CD8-positive, alpha-beta memory T cell (primary cell): Measurements from ENCODE around the gene ACKR2. TPM values are rescaled to one million over a fixed set of nuclear protein-coding genes. Genes with fewer than 3 reads are reported as not detected.
"Not testable (repeated sequence)": the region's sequence is repeated elsewhere in the genome, so short reads cannot be mapped to it uniquely, and the experiment has no call there.

Experiments
- CTCF ChIA-PET: fragments of 350-600 bp; sonication (Branson Sonifier 250); formaldehyde crosslinking; loops from one replicate; lab custom pipeline; 2021; ENCODE audit warnings: antibody characterized with exemption; lab: Charles Lee
- POLR2A ChIA-PET: fragments of 350-600 bp; sonication (Branson Sonifier 250); formaldehyde crosslinking; loops from one replicate; lab custom pipeline; 2021; ENCODE audit warnings: antibody characterized with exemption; lab: Charles Lee
- DNase-seq, 5 donors: peaks; one replicate each; pipeline versions ENCODE4 v3.0.0 to v3.0.0-alpha.2; 2020 to 2022; ENCODE audit warnings: mixed read lengths in 1 of 5
- H3K27ac ChIP-seq: one replicate; pipeline ENCODE4 v1.7.0; 2013; ENCODE audit warnings: low read depth, mild to moderate bottlenecking, low read length, moderate library complexity
- H3K27me3 ChIP-seq: 2 replicates; pipeline ENCODE4 v1.7.0; 2013; ENCODE audit warnings: low read length, mild to moderate bottlenecking; ENCODE audit not compliant: insufficient read depth, poor library complexity, severe bottlenecking
- H3K36me3 ChIP-seq: 2 replicates; pipeline ENCODE4 v1.7.0; 2013; ENCODE audit warnings: mild to moderate bottlenecking, low read length, moderate library complexity; ENCODE audit not compliant: insufficient read depth
- H3K4me1 ChIP-seq: 2 replicates; pipeline ENCODE4 v1.7.0; 2013; ENCODE audit warnings: mild to moderate bottlenecking, low read length, moderate library complexity; ENCODE audit not compliant: insufficient read depth
- H3K4me3 ChIP-seq: 2 replicates; pipeline ENCODE4 v1.7.0; 2013; ENCODE audit warnings: mild to moderate bottlenecking, low read length
- H3K9me3 ChIP-seq: 2 replicates; pipeline ENCODE4 v1.7.0; 2013; ENCODE audit warnings: mild to moderate bottlenecking, low read length
- H3K27ac Mint-ChIP-seq, 8 donors: one replicate each; pipeline ENCODE4 v1.8.0; 2020 to 2021; ENCODE audit warnings: mixed read lengths in 8 of 8, mild to moderate bottlenecking in 6 of 8, inconsistent platforms in 3 of 8, moderate library complexity in 3 of 8
- H3K27me3 Mint-ChIP-seq, 2 donors: one replicate each; pipeline ENCODE4 v1.8.0; 2020 to 2021; ENCODE audit warnings: mixed read lengths in 2 of 2, mild to moderate bottlenecking in 1 of 2, moderate library complexity in 1 of 2
- H3K36me3 Mint-ChIP-seq, 3 donors: one replicate each; pipeline ENCODE4 v1.8.0; 2020 to 2021; ENCODE audit warnings: mixed read lengths in 3 of 3, inconsistent platforms in 1 of 3, mild to moderate bottlenecking in 1 of 3
- H3K4me1 Mint-ChIP-seq, 3 donors: one replicate each; pipeline ENCODE4 v1.8.0; 2020 to 2021; ENCODE audit warnings: mixed read lengths in 3 of 3, inconsistent platforms in 1 of 3, mild to moderate bottlenecking in 1 of 3
- H3K4me3 Mint-ChIP-seq, 7 donors: one replicate each; pipeline ENCODE4 v1.8.0; 2020 to 2021; ENCODE audit warnings: mixed read lengths in 7 of 7, mild to moderate bottlenecking in 6 of 7, moderate library complexity in 4 of 7, inconsistent platforms in 2 of 7
- H3K9me3 Mint-ChIP-seq, 5 donors: one replicate each; pipeline ENCODE4 v1.8.0; 2020 to 2022; ENCODE audit warnings: mixed read lengths in 5 of 5, mild to moderate bottlenecking in 3 of 5, moderate library complexity in 2 of 5, inconsistent platforms in 1 of 5
- polyA plus RNA-seq: library from polyadenylated mRNA; unstranded; fragments of 300-500 nt; fragmentation: Illumina TruSeq; gene quantifications from one replicate; pipeline ENCODE4 v1.2.3, GENCODE V29; 2021
- total RNA-seq, 2 experiments: library from RNA; stranded (reverse); gene quantifications; one replicate each; pipeline ENCODE4 v1.2.3, GENCODE V29; 2021

Gene ACKR2
- total and polyA plus RNA-seq, 3 experiments from 2014 or later, result 0.20 to 0.92 TPM; not detected in 1

DNA sequence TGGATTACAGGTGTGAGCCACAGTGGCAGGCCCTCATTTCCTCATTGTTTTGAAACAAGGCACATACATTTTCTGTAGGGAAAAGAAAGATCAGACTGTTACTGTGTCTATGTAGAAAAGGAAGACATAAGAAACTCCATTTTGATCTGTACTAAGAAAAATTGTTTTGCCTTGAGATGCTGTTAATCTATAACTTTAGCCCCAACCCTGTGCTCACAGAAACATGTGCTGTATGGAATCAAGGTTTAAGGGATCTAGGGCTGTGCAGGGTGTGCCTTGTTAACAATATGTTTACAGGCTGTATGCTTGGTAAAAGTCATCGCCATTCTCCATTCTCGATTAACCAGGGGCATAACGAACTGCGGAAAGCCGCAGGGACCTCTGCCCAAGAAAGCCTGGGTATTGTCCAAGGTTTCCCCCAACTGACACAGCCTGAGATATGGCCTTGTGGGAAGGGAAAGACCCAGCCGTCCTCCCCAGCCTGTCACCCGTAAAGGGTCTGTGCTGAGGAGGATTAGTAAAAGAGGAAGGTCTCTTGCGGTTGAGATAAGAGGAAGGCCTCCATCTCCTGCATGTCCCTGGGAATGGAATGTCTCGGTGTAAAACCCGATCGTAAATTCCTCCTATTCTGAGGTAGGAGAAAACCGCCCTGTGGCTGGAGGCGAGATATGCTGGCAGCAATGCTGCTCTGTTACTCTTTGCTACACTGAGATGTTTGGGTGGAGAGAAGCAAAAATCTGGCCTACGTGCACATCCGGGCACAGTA, 2.1 kb downstream of the ACKR2 start:
- H3K27ac ChIP-seq, H3K4me1 ChIP-seq, H3K4me1 Mint-ChIP-seq, H3K36me3 ChIP-seq, H3K9me3 ChIP-seq, H3K36me3 Mint-ChIP-seq, H3K4me3 Mint-ChIP-seq, DNase-seq, POLR2A ChIA-PET, CTCF ChIA-PET, H3K4me3 ChIP-seq, H3K27me3 ChIP-seq, H3K9me3 Mint-ChIP-seq, H3K27ac Mint-ChIP-seq: not testable (repeated sequence)
- H3K27me3 Mint-ChIP-seq, result peaks cover 4 to 15% of the 10 kb centered on the region in 2 donors

DNA sequence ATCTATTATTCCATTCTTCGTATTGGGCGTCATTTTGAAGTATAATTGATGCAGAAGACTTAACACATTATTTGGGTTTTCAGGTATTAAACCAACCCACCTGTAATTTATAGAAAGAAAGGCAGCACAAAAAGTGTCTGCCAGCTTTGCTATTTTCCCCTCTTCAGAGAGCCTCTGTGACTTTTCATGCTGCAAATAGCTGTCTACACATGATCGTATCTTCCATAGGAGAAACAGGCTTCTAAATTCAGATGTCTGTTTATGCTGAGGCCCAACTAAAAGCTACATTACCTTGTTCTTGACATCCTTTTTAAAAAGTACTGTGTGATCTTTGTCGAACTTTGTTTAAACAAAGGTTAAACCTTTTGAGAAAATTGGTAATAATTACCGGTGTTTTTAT, 5.0 kb downstream of the ACKR2 start:
- Histone ChIP-seq H3K4me3 (no peak overlapping the region), H3K9me3 (no peaks in the 10 kb centered on the region), H3K4me1 (no peaks in the 10 kb centered on the region), H3K27ac (no peak overlapping the region), H3K36me3 (no peaks in the 10 kb centered on the region), H3K27me3 (no peaks in the 10 kb centered on the region)
- Mint-ChIP-seq H3K9me3 (no peaks in the 10 kb centered on the region), H3K4me1 (no peaks in the 10 kb centered on the region), H3K27ac (no peak overlapping the region), H3K36me3 (no peaks in the 10 kb centered on the region), H3K27me3 (peaks cover 4 to 6% of the 10 kb centered on the region in 2 donors), H3K4me3 (no peak overlapping the region)
- ChIA-PET POLR2A (no interaction called here), CTCF (no interaction called here)
- no peak for DNase-seq

DNA sequence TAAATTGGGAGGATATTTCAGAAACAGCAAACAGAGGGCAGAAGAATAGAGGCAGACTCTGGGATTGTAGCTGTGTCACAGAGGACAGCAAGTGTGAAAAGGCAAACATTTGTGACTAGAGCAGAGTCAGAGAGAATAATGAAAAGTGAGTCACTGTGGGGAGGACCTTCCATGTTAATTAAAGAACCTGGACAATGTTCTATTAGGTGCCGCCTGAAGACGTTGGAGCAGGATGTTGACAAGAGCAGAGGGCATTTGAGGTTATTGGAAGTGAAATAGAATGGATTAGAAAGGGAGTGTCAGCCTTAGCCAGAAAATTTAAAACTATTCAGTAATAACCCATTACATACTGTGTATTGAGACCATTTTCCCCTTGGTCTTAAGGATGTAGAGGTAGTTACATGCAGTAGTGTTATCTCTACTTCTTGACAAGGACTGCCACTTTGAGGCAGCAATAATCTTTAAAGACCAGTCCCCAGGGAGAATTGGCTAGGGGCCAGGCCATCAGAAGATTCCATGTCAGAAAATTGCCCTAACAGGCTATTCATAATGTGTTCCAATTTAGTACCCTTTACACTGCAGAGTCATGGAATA, 5.8 kb downstream of the ACKR2 start:
- H3K4me3 ChIP-seq, result no peak overlapping the region
- no peak overlapping the region for H3K27ac ChIP-seq
- Mint-ChIP-seq H3K4me3 (no peak overlapping the region), H3K27ac (no peak overlapping the region), H3K27me3 (peaks cover 8% of the 10 kb centered on the region in 2 donors), H3K4me1 (no peaks in the 10 kb centered on the region), H3K9me3 (no peaks in the 10 kb centered on the region), H3K36me3 (no peaks in the 10 kb centered on the region)
- POLR2A ChIA-PET, result interaction anchor here (1.3 kb wide), 1 partner anchor 11 kb away, joined by 4 read pairs; the partner anchor contains the start of gene HIGD1A
- DNase-seq, result no peak
- no peaks in the 10 kb centered on the region for H3K27me3 ChIP-seq
- CTCF ChIA-PET, result no interaction called here
- H3K9me3 ChIP-seq, result no peaks in the 10 kb centered on the region
- H3K36me3 ChIP-seq, result no peaks in the 10 kb centered on the region
- H3K4me1 ChIP-seq, result no peaks in the 10 kb centered on the region

DNA sequence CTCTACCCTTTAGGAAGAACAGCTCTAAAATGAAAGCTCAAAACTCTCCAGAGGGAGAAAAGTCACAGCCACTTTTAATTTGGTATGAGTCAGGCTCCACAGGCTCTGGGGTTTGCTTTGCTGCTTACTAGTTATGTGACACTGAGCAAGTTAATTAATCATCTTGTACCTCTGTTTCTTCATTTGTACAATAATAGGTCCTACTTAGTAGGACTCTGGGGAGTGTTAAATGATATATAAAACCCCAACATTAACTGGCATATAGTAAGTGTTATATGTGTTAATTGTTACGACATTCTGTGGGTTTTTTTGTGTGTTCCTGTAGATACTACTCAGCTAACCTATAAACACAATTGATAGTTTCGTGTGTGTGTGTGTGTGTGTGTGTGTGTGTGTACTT, 6.6 kb downstream of the ACKR2 start:
- H3K9me3 ChIP-seq, result no peaks in the 10 kb centered on the region
- H3K27me3 Mint-ChIP-seq, result peaks cover 8 to 9% of the 10 kb centered on the region in 2 donors
- no peaks in the 10 kb centered on the region for H3K36me3 Mint-ChIP-seq
- H3K27ac ChIP-seq, result no peak overlapping the region
- no peaks in the 10 kb centered on the region for H3K27me3 ChIP-seq
- no peak overlapping the region for H3K4me3 ChIP-seq
- no peak overlapping the region for H3K27ac Mint-ChIP-seq
- DNase-seq, result no peak
- H3K4me1 Mint-ChIP-seq, result no peaks in the 10 kb centered on the region
- ChIA-PET POLR2A (interaction anchor here (1.3 kb wide), 1 partner anchor 11 kb away, joined by 4 read pairs; the partner anchor contains the start of gene HIGD1A), CTCF (no interaction called here)
- H3K4me3 Mint-ChIP-seq, result no peak overlapping the region
- no peaks in the 10 kb centered on the region for H3K36me3 ChIP-seq
- H3K4me1 ChIP-seq, result no peaks in the 10 kb centered on the region
- H3K9me3 Mint-ChIP-seq, result no peaks in the 10 kb centered on the region

DNA sequence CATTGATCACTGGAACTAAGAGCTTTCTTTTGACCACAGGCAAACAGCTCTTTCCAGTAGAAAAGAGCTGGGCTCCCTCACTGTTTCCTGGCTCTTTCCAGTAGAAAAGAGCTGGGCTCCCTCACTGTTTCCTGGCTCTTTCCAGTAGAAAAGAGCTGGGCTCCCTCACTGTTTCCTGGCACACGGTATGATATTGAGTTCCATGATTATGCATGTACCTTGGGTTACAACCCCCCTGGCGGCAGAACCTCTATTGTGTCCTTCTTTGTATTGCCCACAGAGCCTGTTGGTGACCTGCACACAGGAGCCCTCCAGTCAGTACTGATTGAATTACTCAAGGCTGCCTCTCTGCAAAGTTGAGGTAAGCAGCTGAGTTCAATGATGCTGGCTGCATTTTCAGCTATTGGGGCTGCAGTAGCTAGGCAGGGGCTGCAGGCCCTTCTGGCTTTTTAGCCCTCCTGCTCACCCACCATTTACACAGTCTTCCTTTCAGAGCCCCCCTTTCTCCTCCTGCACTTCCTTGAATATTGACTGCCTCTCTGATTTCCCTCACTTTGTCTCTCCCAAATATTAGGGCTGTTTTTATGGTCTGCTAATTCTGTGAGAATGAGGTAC, 10.2 kb downstream of the ACKR2 start:
- DNase-seq, result no peak
- no peaks in the 10 kb centered on the region for H3K4me1 Mint-ChIP-seq
- Histone ChIP-seq H3K36me3 (no peaks in the 10 kb centered on the region), H3K27ac (no peak overlapping the region), H3K4me1 (no peaks in the 10 kb centered on the region), H3K9me3 (no peaks in the 10 kb centered on the region), H3K4me3 (no peak overlapping the region), H3K27me3 (no peaks in the 10 kb centered on the region)
- POLR2A ChIA-PET, result no interaction called here
- peaks cover 9 to 21% of the 10 kb centered on the region in 2 donors for H3K27me3 Mint-ChIP-seq
- peaks cover 0 to 3% (median 2%) of the 10 kb centered on the region in 3 donors for H3K36me3 Mint-ChIP-seq
- no peak overlapping the region for H3K4me3 Mint-ChIP-seq
- CTCF ChIA-PET, result interaction anchor here (0.9 to 1.2 kb wide), 2 partner anchors 12 to 41 kb away, joined by 3 read pairs; no protein-coding TSS in a partner anchor
- no peaks in the 10 kb centered on the region for H3K9me3 Mint-ChIP-seq
- peak overlapping the region in 1 of 8 donors; percentile 45 for H3K27ac Mint-ChIP-seq

DNA sequence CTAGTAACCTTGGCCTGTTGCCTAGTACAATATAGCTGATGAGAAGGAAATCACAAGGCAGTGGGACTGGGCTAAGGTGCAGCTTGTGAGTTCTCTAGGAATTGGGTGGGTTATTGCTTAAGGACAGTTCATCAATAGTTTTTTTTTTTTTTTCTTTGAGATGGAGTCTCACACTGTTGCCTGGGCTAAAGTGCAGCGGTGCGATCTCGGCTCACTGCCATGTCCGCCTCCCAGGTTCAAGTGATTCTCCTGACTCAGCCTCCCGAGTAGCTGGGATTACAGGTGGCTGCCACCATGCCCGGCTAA, 11.5 kb downstream of the ACKR2 start:
- ChIA-PET POLR2A (no interaction called here), CTCF (interaction anchor here (1.0 kb wide), 1 partner anchor 11 kb away, joined by 3 read pairs; the partner anchor contains the start of gene ACKR2)
- H3K4me1 ChIP-seq, result no peaks in the 10 kb centered on the region
- no peaks in the 10 kb centered on the region for H3K27me3 ChIP-seq
- H3K27me3 Mint-ChIP-seq, result peaks cover 10 to 32% of the 10 kb centered on the region in 2 donors
- H3K4me3 ChIP-seq, result no peak overlapping the region
- peaks cover 0 to 3% (median 2%) of the 10 kb centered on the region in 3 donors for H3K36me3 Mint-ChIP-seq
- H3K27ac Mint-ChIP-seq, result no peak overlapping the region
- no peak overlapping the region for H3K4me3 Mint-ChIP-seq
- H3K9me3 Mint-ChIP-seq, result no peaks in the 10 kb centered on the region
- no peak overlapping the region for H3K27ac ChIP-seq
- H3K9me3 ChIP-seq, result no peaks in the 10 kb centered on the region
- DNase-seq, result no peak
- no peaks in the 10 kb centered on the region for H3K36me3 ChIP-seq
- no peaks in the 10 kb centered on the region for H3K4me1 Mint-ChIP-seq

DNA sequence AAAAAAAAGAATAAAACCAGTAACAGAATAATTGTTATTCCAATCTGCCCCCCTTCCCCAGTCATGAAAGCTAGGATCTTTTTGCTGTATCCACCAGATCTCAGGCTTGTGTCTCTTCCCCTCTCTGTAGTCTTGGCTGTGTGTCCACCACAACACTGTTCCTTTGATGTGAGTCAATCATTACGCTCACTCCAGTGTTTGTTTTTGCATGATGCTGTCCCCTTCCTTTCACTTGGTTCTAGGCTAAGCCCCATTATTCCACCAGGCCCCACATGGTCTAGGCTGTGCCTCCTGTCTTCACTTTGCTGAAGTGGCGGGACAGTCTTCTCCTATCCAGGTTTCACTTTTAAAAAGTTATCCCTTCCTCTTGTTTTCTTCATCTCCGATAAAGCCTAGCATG, 13.6 kb downstream of the ACKR2 start:
- H3K9me3 ChIP-seq, result no peaks in the 10 kb centered on the region
- H3K27me3 ChIP-seq, result peaks cover 4% of the 10 kb centered on the region
- H3K27ac ChIP-seq, result no peak overlapping the region
- DNase-seq, result no peak
- no peak overlapping the region for H3K4me3 ChIP-seq
- H3K36me3 ChIP-seq, result no peaks in the 10 kb centered on the region
- Mint-ChIP-seq H3K4me3 (no peak overlapping the region), H3K9me3 (no peaks in the 10 kb centered on the region), H3K4me1 (no peaks in the 10 kb centered on the region), H3K36me3 (peaks cover 0 to 8% (median 2%) of the 10 kb centered on the region in 3 donors), H3K27ac (no peak overlapping the region), H3K27me3 (peaks cover 18 to 45% of the 10 kb centered on the region in 2 donors)
- ChIA-PET POLR2A (interaction anchor here (0.7 kb wide), 1 partner anchor 847 kb away, joined by 14 read pairs; no protein-coding TSS in a partner anchor), CTCF (interaction anchor here (0.7 kb wide), 1 partner anchor 8 kb away, joined by 3 read pairs; no protein-coding TSS in a partner anchor)
- H3K4me1 ChIP-seq, result no peaks in the 10 kb centered on the region

DNA sequence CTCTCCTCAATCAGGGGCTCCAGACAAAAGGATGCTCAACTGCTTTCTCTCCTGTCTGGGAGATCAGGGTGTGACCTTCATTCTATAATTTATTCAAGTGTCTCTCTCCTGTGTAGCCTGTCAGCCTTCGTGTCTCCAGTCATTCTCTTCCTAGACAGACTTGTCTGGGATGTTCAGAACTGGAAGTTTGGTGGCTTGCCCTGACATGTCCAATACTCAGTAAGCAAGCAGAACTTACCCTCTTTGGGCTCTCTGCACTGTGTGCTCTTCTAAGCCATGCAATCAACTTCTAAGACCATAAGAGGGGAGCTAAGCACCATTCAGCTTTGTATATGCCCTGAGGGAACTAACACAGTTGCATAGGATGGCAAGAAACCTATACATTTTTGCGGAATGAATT, 14.1 kb downstream of the ACKR2 start:
- Mint-ChIP-seq H3K9me3 (no peaks in the 10 kb centered on the region), H3K27me3 (peaks cover 18 to 48% of the 10 kb centered on the region in 2 donors), H3K36me3 (peaks cover 0 to 8% (median 2%) of the 10 kb centered on the region in 3 donors), H3K4me1 (no peaks in the 10 kb centered on the region), H3K4me3 (no peak overlapping the region), H3K27ac (no peak overlapping the region)
- H3K4me3 ChIP-seq, result no peak overlapping the region
- no peaks in the 10 kb centered on the region for H3K36me3 ChIP-seq
- no peaks in the 10 kb centered on the region for H3K4me1 ChIP-seq
- ChIA-PET CTCF (no interaction called here), POLR2A (interaction anchor here (0.7 kb wide), 1 partner anchor 846 kb away, joined by 14 read pairs; no protein-coding TSS in a partner anchor)
- no peak for DNase-seq
- H3K27me3 ChIP-seq, result peaks cover 4% of the 10 kb centered on the region
- H3K9me3 ChIP-seq, result no peaks in the 10 kb centered on the region
- H3K27ac ChIP-seq, result no peak overlapping the region
